Measurements from ENCODE around the gene PRRT3. TPM values are rescaled to one million over a fixed set of nuclear protein-coding genes. Genes with fewer than 3 reads are reported as not detected.

PRRT3 gene
- total RNA-seq, 1 experiment from 2014 or later: 19.5 TPM

DNA sequence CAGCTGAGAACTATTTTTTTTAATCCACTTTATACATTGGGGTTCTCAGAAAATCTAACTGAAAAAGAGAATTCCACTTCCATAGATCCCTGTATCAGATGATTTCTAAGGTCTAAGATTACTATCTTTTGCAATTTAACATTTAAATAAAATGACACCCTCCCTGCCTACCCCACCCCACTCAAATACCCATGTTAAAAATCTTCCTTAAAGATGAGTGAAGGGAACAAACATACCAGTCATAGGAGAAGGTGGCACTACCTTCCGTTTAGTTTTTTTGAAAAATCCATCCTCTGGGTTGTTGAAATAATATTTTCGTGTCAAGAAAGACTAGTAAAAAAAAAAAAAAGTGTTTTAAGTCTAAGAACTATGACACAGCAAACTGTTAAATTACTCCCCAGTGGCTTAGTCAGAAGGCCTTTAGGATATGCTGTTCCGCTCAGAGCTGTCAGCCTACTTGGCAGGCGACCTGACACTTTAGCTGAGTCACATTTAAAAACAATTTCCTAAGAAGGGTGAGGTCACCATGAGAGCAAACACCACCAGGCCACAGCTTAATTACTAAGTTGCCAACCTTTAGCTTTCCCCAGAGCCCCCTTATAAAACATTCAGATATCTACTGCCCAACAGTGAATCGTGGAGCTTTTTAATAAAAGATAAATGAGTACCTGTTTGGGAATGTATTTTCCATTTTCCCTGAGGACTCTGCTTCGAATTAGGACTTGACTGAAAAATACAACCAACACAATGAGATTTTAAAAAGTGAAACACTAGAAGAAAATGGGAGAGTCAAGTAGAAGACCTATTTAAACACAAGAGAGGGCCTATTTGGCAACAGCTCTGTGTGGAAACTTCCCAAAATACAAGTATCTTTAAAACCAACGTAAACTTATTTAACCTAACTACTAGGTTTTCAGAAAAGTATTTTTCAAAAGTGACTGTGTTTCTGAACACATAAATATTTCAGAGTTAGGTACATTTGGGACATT, 24.8 kb upstream of the PRRT3 start:
- H3K79me1 ChIP-seq (ENCODE audit: insufficient read depth, low read depth, low read length, poor library complexity, severe bottlenecking): no peaks in the 10 kb centered on the region
- no peak overlapping the region for H3K27ac Mint-ChIP-seq

More for the DNA sequence above, 24.8 kb upstream of the PRRT3 start:
- H3K27me3 Mint-ChIP-seq (ENCODE audit: low read depth): no peaks in the 10 kb centered on the region
- no peak overlapping the region for H2AK5ac ChIP-seq (ENCODE audit: insufficient read length, low read length)
- H3K36me3 Mint-ChIP-seq (ENCODE audit: insufficient read depth in 1 of 3, low read depth in 3 of 3): peaks cover 12 to 54% (median 52%) of the 10 kb centered on the region in 3 experiments
- H2BK15ac ChIP-seq (ENCODE audit: low read depth, low read length): no peak overlapping the region
- H3K4me1 ChIP-seq (ENCODE audit: insufficient read depth, low read length): no peaks in the 10 kb centered on the region
- no peaks in the 10 kb centered on the region for H3K23me2 ChIP-seq (ENCODE audit: insufficient read length, low read depth, low read length, poor library complexity, severe bottlenecking)
- no peaks in the 10 kb centered on the region for H3K79me2 ChIP-seq (ENCODE audit: insufficient read depth, low read length)
- H3K18ac ChIP-seq (ENCODE audit: insufficient read length, low read depth, low read length): no peak overlapping the region
- H2BK12ac ChIP-seq (ENCODE audit: insufficient read length, low read depth, low read length): no peak overlapping the region
- H3K14ac ChIP-seq (ENCODE audit: insufficient read depth, low read length): no peak overlapping the region
- H4K20me1 ChIP-seq (ENCODE audit: control insufficient read depth, insufficient read depth, insufficient read length): no peaks in the 10 kb centered on the region
- H3K56ac ChIP-seq (ENCODE audit: insufficient read length, low read depth, low read length): no peak overlapping the region
- no peak overlapping the region for H3K4me3 Mint-ChIP-seq
- no peaks in the 10 kb centered on the region for H3K4me1 Mint-ChIP-seq
- DNase-seq: no peak
- no peak overlapping the region for H3K27ac ChIP-seq (ENCODE audit: insufficient read length, low read depth, low read length)
- no peaks in the 10 kb centered on the region for H3K27me3 ChIP-seq (ENCODE audit: insufficient read depth, low read length)
- H3K9me3 ChIP-seq (ENCODE audit: control insufficient read depth, low read depth, low read length): no peaks in the 10 kb centered on the region
- no peak for TF ChIP-seq CTCF (conservative IDR thresholded peaks at IDR 0.05)
- no peak overlapping the region for H3K4ac ChIP-seq (ENCODE audit: low read depth, low read length)
- H3K9ac ChIP-seq (ENCODE audit: extremely low read depth, insufficient read length, low read length): no peak overlapping the region
- no peak overlapping the region for H2AFZ ChIP-seq (ENCODE audit: low read length)
- H4K91ac ChIP-seq (ENCODE audit: insufficient read length, low read depth, low read length): no peak overlapping the region
- H3K9me3 Mint-ChIP-seq: no peaks in the 10 kb centered on the region
- WGBS (ENCODE audit: extremely low coverage, insufficient read length, low lambda C conversion rate): no CpG with 5 or more reads among the region's 7 CpGs
- no peak overlapping the region for H3K4me2 ChIP-seq (ENCODE audit: insufficient read depth, insufficient read length, low read length)
- H2BK20ac ChIP-seq (ENCODE audit: low read depth, low read length, poor library complexity, severe bottlenecking): no peak overlapping the region
- no peak overlapping the region for H2BK5ac ChIP-seq (ENCODE audit: insufficient read length, low read length)
- H4K5ac ChIP-seq (ENCODE audit: insufficient read length, low read depth, low read length): no peak overlapping the region
- no peak overlapping the region for H2BK120ac ChIP-seq (ENCODE audit: low read depth, low read length, poor library complexity, severe bottlenecking)
- H3T11ph ChIP-seq (ENCODE audit: low read length): no peak overlapping the region
- H3K23ac ChIP-seq (ENCODE audit: insufficient read length, low read depth, low read length): no peak overlapping the region
- no peak overlapping the region for H4K8ac ChIP-seq (replicated peaks; ENCODE audit: insufficient read length, low read depth, low read length)

Data from H9 (cell line).